ENCODE measurements around the gene VASH2.
A peak's percentile ranks its signal among the peaks of the same experiment; 100 is the strongest.

VASH2 gene

DNA sequence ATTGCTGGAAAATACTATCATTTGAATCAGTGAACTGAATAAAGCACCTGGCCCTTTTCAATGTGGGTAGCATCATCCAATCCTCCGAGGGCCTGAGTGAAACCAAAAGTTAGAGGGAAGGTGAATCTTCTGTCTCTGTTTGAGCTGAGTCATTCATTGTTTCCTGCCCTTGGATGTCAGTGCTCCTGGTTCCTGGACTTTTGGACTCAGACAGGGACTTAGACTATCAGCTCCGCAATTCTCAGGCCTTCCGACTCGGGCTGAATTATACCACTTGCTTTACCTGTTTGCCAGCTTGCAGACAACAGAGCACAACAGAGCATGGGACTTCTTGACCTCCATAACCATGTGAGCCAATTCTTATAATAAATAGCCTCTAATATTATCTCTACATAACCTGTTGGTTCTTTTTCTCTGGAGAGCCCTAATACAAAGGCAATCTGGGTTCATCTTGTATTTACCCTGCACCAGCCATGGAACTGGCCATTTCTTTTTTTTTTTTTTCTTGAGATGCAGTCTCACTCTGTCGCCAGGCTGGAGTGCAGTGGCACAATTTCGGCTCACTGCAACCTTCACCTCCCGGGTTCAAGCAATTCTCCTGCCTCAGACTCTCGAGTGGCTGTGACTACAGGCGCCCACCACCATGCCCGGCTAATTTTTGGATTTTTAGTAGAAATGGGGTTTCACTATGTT is 19.2 kb upstream of the VASH2 start:
- no peak for DNase-seq (ENCODE audit: low spot score)

DNA sequence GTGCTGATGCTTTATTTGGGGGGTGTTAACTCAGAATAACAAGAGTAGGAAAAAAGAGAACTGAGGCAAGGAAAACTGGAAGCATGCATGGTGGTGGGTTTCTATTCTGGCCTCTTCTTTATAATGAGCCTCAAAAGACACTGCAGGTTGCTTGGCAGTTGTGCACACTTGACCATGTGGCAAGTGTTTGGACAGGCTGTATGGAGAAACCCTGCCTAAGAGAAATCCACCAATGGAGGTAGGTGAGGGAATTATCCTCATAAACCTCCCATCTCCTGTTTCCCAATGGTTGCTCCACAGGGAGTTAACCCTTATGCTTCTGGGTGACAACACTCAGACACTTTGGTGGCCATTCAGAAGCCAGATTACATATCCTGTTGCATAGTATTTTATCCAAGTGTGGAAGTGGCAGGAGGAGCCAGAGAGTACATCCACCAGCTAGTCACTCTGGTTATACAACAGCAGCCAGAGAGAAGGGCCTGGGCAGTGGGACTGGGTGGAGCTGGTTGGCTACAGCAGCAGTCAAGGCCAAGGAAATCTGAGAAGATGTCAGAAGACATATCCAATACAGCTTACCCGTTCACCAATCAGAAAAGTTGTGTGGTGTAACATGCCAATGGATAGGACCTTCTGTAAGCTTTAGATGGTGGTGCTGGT is 16.4 kb upstream of the VASH2 start:
- DNase-seq (ENCODE audit: low spot score) = peak; percentile 19

DNA sequence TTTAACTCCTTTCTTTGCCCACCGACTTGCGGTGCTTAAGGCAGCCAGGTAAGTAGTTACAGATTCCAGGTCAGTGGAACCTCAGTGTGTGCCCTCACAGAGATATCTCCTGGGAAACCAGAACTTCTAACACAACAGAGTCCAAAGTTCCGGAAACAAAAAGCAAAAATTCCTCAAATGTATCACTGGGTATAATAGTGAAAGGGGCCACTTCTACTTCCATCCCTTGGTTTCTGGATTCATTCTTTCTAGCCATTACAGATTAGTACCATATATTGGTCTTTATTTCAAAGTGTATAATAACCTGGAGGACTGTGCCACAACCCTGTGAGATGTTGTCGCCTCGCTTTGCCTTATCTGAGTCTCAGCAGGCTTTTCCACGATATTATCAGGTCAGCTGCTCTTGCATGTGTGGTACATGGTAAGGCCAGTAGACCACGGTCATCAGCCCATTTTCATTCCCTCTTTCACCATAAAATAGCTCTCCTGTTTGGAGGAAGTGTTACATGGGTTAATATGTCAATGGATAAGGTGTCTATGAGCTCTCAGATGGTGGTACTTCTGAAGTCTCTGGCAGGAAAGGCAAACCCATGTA is 14.9 kb upstream of the VASH2 start:
- no peak for DNase-seq (ENCODE audit: low spot score)

- peak; percentile 17 for DNase-seq (ENCODE audit: low spot score)
These were observed 13.3 kb upstream of the VASH2 start for GRCh38 chr1:212937034-212937433.

GRCh38 chr1:212938846-212939245 is 11.5 kb upstream of the VASH2 start:
- DNase-seq (ENCODE audit: low spot score) = peak; percentile 44

GRCh38 chr1:212941452-212941851 is 8.9 kb upstream of the VASH2 start:
- no peak for DNase-seq (ENCODE audit: low spot score)

DNA sequence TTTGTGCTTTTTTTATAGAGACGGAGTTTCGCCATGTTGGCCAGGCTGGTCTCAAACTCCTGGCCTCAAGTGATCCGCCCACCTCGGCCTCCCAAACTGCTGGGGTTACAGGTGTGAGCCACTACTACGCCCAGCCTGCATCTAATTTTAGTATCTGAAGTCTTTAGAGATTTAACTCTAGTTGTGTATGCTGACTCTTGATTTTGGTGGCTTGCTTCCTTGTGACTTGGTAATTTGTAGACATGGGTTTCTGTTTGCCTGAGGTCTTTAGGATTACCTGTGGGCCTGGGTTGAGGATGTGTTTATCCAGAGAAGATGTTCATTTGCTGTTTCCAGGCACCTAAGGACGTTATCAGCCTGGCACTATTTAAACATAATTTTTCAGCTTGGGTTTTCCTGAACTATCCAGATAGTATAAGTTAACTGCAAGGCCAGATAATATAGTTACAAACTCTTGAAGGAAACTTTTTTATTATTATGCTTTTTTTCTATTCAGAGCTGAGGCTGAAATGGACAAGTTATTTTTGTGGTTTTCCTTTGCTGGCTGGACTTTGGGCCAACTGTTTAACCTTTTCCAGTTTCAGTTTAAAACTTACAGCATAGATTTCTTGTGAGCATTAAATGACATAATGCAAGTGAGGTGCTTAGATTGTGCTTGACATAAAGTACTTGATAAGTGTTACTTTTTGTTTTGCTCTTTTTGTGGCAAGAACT is 7.5 kb upstream of the VASH2 start:
- no peak for DNase-seq (ENCODE audit: low spot score)

- DNase-seq (ENCODE audit: low spot score) = no peak
These were observed 7.0 kb upstream of the VASH2 start for GRCh38 chr1:212943393-212943710.

GRCh38 chr1:212944229-212944901 is 6.0 kb upstream of the VASH2 start:
- no peak for DNase-seq (ENCODE audit: low spot score)

DNA sequence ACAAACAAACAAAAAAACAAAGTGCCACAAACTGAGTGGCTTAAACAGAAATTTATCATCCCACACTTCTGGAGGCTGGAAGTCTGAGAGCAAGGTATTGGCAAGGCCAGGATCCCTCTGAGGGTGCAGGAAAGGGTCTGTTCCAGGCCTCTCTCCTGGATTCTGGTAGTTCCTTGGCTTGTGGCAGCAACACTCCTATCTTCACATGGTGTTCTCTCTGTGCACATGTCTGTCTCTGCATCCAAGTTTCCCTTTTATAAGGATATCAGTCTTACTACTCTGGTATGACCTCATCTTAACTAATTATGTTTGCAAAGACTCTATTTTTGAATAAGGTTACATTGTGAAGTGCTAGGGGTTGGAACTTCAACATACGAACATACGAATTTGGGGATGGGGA is 5.3 kb upstream of the VASH2 start:
- no peak for DNase-seq (ENCODE audit: low spot score)

DNA sequence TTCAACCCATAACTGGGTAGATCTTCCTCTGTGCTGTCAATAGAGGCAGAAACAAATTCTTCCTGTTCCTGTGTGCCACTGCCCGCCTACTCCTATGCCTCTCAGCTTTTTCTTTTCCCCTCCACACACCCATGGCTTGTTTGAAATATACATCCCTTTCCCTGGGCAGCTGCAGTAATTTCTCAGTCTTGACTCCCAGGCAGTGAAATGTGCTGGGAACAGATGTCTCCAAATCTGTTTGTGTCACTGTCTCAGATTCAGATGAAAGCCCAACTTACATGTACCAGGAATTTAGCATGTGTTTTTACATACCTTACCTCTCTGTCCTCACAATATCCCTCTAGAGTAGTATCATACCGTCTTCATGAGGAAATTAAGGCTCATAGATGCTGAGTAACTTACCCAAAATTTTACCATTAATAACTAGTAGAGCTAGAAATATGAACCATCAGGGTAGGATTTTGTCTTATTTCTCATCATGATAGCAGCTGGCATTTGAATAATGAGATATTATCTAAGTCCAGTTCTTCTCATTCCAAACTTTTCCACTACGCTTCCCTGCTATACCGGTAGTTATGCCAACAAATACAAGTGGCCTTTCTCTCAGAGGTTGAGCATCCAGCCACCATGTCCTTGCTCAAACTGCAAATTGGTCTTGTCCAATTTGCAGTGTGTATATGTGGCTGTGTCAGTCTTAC is 4.7 kb upstream of the VASH2 start:
- no peak for DNase-seq (ENCODE audit: low spot score)

DNA sequence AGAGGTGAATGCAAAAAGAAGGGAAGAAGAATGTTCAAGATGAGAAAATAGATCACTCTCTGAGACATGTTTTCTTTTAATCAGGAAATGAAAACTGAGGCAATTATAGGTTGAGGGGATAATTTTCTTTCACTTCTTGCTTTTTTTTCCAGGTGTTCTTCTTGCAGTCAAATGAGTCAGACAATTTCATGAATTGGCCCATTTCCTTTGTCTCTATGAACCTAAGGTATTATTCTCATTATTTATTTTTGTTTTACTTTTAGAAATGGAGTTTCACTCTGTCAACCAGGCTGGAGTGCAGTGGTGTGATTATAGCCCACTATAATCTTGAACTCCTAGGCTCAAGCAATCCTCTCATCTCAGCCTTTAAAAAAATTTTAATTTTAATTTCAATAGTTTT is 3.5 kb upstream of the VASH2 start:
- no peak for DNase-seq (ENCODE audit: low spot score)

- DNase-seq (ENCODE audit: low spot score) = no peak
These were observed 570 bp upstream of the VASH2 start for GRCh38 chr1:212949771-212950170.

- peak; percentile 82 for DNase-seq (ENCODE audit: low spot score)
These were observed 995 bp downstream of the VASH2 start for GRCh38 chr1:212951126-212951946.

DNA sequence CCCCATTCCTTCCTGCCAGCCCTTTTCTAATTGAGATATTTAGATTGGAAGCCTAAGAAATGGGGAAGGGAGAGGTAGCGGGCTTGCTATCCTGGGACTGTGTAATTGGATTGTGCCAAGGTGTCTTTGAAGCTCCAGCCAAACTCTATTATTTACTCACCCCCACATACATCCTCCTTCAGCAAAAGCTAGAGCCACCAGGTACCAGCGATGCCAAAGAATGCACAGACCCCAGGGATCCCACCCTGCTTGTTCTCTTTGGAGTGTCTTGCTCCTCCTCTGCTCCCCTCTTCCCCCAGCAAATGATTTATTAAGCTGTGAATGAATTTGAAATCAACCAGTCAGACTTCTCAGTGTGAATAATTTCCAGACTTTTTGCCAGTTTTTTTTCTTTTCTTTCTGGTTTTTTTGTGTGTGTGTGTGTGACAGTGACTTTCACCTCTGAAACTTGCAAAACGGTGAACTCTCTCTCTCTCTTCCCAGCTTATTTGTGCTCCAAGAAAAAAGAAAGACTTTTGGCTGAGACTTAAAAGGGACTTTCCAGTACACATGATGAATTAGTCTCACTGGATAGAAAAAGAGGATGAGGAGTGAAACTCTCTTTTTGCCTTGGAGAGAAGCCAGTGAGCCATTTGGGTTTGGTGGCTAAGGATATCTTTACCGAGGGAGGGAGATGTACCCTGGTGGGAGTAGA is 1.8 kb downstream of the VASH2 start:
- no peak for DNase-seq (ENCODE audit: low spot score)

DNA sequence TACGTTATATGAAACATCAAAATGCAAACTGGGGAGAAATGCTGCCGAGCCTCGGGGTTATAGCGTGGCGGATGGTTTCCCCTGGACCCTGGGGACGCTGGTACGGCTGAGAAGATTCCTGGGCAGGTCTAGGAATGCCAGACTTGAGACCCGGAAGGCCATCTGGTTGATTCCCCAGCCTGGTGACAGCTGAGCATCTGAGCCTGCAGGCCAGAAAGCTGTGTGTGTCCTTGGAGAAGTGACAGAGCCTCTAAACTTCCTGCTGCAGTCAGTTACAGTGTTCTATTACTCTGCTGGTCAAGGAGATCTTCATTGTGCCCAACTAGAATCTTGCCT is 2.3 kb downstream of the VASH2 start:
- DNase-seq (ENCODE audit: low spot score) = no peak

GRCh38 chr1:212953321-212953720 is 3.0 kb downstream of the VASH2 start:
- DNase-seq (ENCODE audit: low spot score) = no peak

DNA sequence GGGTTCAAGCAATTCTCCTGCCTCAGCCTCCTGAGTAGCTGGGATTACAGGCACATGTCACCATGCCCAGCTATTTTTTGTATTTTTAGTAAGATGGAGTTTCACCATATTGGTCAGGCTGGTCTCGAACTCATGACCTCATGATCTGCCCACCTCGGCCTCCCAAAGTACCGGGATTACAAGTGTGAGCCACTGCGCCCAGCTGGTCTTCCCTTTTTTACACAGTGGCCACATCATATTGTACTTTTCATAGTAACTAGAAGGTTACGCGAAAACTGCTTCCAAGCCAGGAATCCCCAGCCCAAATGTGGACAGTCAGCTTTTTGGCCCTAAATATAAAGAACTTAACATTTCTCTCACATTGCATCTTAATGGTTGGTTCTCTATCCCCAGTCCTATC is 4.2 kb downstream of the VASH2 start:
- no peak for DNase-seq (ENCODE audit: low spot score)

- no peak for DNase-seq (ENCODE audit: low spot score)
These were observed 4.8 kb downstream of the VASH2 start for GRCh38 chr1:212955098-212955497.

DNA sequence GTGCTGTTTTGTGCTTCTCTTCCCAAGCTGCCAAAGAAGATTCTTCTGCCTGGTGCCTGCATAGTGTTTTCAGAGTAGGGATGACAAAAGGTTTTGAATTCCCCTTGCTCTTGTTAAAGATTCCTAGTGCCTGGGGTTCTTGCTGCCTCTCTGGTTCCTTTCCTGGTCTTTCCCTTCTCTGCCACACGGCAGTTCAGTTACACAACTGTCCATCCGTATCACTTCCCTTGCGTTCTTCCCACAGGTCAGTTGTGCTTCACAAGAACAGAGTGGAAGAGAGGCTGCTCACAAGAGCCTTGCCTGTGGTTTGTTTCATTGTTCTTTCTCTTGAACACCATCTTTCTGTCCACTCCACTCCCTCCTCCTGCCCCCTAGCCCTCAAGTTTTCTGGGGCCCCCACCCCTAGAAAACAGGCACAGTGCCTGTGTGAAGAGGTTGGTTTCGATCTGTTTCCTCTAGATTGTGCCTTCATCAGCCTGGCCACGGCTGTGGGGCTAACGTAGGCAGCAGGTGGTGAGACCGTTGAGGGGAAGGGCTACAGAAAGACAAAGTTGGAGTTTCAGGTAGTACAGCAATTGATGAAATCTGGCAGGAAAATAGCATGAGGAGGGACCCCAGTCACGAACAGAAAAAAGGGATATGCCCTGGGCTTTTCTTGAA is 5.8 kb downstream of the VASH2 start:
- no peak for DNase-seq (ENCODE audit: low spot score)

Data from D341Med (cell line).